Dendritic cell treated with granulocyte-macrophage colony-stimulating factor and Interleukin-4, amounts not matched to agents 40 ng/mL and 50 ng/mL, for 4 days (primary cell): ENCODE data around the gene TTC28.
"Not testable (repeated sequence)": the region's sequence is repeated elsewhere in the genome, so short reads cannot be mapped to it uniquely, and the experiment has no call there.

Source experiments
- H3K27ac Mint-ChIP-seq: one replicate; pipeline ENCODE4 v1.8.0; 2022; ENCODE audit warnings: mild to moderate bottlenecking, mixed read lengths
- H3K27me3 Mint-ChIP-seq: one replicate; pipeline ENCODE4 v1.8.0; 2022; ENCODE audit warnings: mild to moderate bottlenecking, mixed read lengths
- H3K36me3 Mint-ChIP-seq: one replicate; pipeline ENCODE4 v1.8.0; 2022; ENCODE audit warnings: low read depth, mixed read lengths
- H3K4me1 Mint-ChIP-seq: one replicate; pipeline ENCODE4 v1.8.0; 2022; ENCODE audit warnings: low read depth, mixed read lengths
- H3K4me3 Mint-ChIP-seq: one replicate; pipeline ENCODE4 v1.8.0; 2022; ENCODE audit warnings: mild to moderate bottlenecking, moderate library complexity, mixed read lengths
- H3K9me3 Mint-ChIP-seq: one replicate; pipeline ENCODE4 v1.8.0; 2022; ENCODE audit warnings: mixed read lengths
- intact Hi-C: fragments of 100-400 bp; cut with micrococcal nuclease; formaldehyde crosslinking; loops from one replicate; pipeline ENCODE4 v1.15.0; 2022

Gene TTC28

DNA sequence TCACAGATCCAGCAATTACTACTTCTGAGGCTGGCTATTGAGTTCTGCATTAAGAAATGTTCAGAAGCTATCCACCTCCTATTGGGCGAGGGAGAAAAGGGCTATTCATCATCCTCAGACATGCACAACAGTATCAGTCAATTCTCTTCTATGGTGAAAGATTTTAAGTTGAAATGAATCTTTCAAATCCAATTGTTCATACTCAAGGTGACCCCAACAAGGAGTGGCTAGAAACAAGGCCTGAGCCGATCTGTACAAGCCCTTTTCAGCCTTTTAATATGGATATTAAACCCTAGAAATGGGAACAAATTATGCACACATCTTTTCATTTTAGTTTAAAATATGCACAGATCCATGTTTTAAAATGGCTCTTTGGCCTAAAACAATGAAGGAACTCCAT, 457.1 kb downstream of the TTC28 start:
- intact Hi-C loops, result no loop called here
- no peaks in the 10 kb centered on the region for H3K4me1 Mint-ChIP-seq
- no peaks in the 10 kb centered on the region for H3K9me3 Mint-ChIP-seq
- no peak overlapping the region for H3K27ac Mint-ChIP-seq
- no peak overlapping the region for H3K4me3 Mint-ChIP-seq
- no peaks in the 10 kb centered on the region for H3K27me3 Mint-ChIP-seq
- no peaks in the 10 kb centered on the region for H3K36me3 Mint-ChIP-seq

DNA sequence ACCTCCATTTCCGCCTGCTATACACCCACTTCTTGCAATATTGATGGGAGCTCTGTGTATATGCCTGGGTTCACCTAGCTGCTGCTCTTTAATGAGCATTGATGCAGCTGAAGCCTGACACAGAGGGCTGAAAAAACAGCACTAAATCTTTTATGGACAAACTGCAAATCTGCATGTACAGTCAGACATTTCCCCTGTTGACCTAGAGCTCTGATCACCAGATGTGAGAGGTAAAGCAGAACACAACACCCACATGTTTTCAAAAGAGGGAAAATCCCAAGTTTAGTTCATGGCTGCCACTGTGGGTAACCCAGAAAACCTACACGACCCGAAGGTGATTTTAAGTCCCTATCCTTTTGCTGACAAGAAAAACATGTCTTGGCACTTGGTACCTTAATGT, 457.6 kb downstream of the TTC28 start:
- Mint-ChIP-seq H3K36me3 (no peaks in the 10 kb centered on the region), H3K9me3 (no peaks in the 10 kb centered on the region), H3K27ac (no peak overlapping the region), H3K4me1 (no peaks in the 10 kb centered on the region), H3K27me3 (no peaks in the 10 kb centered on the region), H3K4me3 (no peak overlapping the region)
- intact Hi-C loops, result no loop called here

DNA sequence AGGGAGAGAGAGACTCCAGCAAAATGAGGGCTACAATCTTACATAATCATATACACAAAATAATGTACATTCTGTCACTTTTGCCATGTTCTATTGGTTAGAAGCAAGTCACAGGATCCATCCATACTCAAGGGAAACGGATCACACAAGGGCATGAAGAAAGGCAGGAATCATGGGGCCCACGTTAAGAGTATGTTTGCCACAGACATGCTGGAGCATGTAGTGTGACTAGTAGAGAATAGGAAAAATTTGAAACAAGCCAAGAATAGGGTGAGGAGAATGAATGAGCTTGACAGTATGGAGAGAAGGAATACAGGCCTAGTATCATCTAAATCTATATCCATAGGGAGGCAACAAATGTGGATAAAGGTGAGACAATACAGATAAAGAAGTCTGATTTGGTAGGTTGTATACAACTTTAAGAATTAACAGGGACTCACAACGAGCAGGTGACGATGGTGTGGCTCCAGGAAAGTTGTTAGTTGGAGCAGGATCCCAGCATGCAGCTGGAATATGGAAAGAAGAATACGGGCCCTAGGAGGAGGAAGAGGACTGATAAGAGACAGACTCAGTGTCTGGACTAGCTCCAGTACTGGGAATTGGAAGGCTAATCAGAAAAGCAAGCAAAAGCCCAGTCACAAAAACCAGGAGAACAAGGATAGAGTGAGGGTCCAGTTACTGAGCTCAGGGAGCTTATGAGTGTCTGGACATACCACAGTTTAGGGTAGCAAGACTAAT, 458.8 kb downstream of the TTC28 start:
- no peaks in the 10 kb centered on the region for H3K4me1 Mint-ChIP-seq
- no peaks in the 10 kb centered on the region for H3K9me3 Mint-ChIP-seq
- no peak overlapping the region for H3K27ac Mint-ChIP-seq
- H3K4me3 Mint-ChIP-seq, result no peak overlapping the region
- H3K27me3 Mint-ChIP-seq, result no peaks in the 10 kb centered on the region
- intact Hi-C loops, result no loop called here
- H3K36me3 Mint-ChIP-seq, result no peaks in the 10 kb centered on the region

DNA sequence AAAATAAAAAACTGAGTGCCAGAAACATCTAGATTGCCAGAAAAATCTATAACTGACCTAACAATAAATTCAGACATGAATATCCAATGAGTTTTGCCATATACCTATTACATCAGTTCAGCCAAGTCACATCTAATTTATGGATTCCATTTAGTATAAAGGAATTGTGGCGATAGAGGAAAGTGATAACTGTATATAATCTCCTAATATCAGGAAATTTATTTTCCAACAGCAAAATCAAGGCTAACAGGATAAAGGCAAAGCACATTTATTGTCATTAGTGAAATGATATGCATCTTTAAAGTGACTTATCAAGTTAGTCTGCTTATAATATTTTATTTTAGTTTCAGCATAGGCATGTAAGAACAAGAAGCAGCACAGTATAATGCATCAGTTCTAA, 462.4 kb downstream of the TTC28 start:
- no peaks in the 10 kb centered on the region for H3K27me3 Mint-ChIP-seq
- H3K36me3 Mint-ChIP-seq, result no peaks in the 10 kb centered on the region
- intact Hi-C loops, result no loop called here
- H3K9me3 Mint-ChIP-seq, result peaks cover 1% of the 10 kb centered on the region
- no peak overlapping the region for H3K27ac Mint-ChIP-seq
- H3K4me1 Mint-ChIP-seq, result no peaks in the 10 kb centered on the region
- no peak overlapping the region for H3K4me3 Mint-ChIP-seq

DNA sequence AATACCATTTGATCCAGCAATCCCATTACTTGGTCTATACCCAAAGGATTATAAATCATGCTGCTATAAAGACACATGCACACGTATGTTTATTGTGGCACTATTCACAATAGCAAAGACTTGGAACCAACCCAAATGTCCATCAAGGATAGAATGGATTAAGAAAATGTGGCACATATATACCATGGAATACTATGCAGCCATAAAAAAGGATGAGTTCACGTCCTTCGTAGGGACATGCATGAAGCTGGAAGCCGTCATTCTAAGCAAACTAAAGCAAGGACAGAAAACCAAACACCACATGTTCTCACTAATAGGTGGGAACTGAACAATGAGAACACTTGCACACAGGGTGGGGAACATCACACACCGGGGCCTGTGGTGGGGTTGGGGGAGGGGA, 464.9 kb downstream of the TTC28 start:
- intact Hi-C loops, H3K4me1 Mint-ChIP-seq, H3K27ac Mint-ChIP-seq, H3K4me3 Mint-ChIP-seq, H3K36me3 Mint-ChIP-seq, H3K27me3 Mint-ChIP-seq: not testable (repeated sequence)
- peaks cover 26% of the 10 kb centered on the region for H3K9me3 Mint-ChIP-seq

DNA sequence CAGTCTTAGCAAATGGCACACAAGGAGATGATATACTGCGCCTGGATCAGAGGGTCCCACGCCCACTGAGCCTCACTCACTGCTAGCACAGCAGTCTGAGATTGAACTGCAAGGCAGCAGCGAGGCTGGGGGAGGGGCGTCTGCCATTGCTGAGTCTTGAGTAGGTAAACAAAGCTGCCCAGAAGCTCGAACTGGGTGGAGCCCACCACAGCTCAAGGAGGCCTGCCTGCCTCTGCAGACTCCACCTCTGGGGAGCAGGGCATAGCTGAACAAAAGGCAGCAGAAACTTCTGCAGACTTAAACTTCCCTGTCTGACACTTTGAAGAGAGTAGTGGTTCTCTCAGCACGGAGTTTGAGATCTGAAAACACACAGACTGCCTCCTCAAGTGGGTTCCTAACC, 470.2 kb downstream of the TTC28 start:
- H3K4me3 Mint-ChIP-seq, H3K27me3 Mint-ChIP-seq, H3K4me1 Mint-ChIP-seq, H3K27ac Mint-ChIP-seq, H3K36me3 Mint-ChIP-seq, intact Hi-C loops: not testable (repeated sequence)
- peaks cover 28% of the 10 kb centered on the region for H3K9me3 Mint-ChIP-seq

DNA sequence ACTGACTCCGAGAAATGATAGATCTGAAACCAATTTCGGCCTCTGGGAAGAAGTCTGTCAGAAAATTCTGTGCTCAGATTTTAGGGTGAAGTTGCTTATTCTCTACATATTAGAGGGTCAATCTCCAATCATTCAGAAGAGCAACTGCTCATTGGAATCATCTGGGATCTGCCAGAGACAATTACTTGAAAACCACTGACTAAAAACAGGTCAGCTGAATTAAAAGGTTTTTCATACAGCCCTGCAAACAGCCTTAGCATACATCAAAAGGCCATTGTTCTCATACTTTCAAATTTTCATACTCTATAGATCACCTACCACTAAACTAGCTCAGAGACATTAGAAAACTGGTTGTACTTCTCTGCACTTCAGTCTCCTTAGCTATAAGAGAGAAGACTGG, 470.9 kb downstream of the TTC28 start:
- H3K36me3 Mint-ChIP-seq, result no peaks in the 10 kb centered on the region
- intact Hi-C loops, result no loop called here
- peaks cover 28% of the 10 kb centered on the region for H3K9me3 Mint-ChIP-seq
- no peak overlapping the region for H3K27ac Mint-ChIP-seq
- no peaks in the 10 kb centered on the region for H3K4me1 Mint-ChIP-seq
- H3K27me3 Mint-ChIP-seq, result no peaks in the 10 kb centered on the region
- H3K4me3 Mint-ChIP-seq, result no peak overlapping the region

DNA sequence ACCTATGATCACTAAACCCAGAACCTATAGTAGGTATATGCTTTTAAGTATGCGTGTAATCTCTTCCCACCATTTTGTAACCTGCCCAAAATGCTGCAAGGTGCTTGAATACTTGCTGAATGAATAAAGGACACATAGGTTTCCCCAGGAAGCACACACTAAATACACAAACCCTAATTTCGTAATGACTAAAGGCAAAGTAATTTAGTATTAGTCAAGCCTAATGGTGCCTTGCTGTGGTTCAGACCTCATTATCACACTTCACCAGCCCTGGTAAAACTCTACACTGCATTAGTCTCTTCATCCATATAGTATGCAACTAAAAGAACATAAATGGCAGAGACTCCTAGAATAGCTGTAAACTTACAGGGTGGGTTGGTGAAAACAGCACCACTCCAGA, 471.6 kb downstream of the TTC28 start:
- intact Hi-C loops, result no loop called here
- peaks cover 28% of the 10 kb centered on the region for H3K9me3 Mint-ChIP-seq
- no peaks in the 10 kb centered on the region for H3K4me1 Mint-ChIP-seq
- H3K36me3 Mint-ChIP-seq, result no peaks in the 10 kb centered on the region
- H3K27me3 Mint-ChIP-seq, result no peaks in the 10 kb centered on the region
- no peak overlapping the region for H3K27ac Mint-ChIP-seq
- no peak overlapping the region for H3K4me3 Mint-ChIP-seq

DNA sequence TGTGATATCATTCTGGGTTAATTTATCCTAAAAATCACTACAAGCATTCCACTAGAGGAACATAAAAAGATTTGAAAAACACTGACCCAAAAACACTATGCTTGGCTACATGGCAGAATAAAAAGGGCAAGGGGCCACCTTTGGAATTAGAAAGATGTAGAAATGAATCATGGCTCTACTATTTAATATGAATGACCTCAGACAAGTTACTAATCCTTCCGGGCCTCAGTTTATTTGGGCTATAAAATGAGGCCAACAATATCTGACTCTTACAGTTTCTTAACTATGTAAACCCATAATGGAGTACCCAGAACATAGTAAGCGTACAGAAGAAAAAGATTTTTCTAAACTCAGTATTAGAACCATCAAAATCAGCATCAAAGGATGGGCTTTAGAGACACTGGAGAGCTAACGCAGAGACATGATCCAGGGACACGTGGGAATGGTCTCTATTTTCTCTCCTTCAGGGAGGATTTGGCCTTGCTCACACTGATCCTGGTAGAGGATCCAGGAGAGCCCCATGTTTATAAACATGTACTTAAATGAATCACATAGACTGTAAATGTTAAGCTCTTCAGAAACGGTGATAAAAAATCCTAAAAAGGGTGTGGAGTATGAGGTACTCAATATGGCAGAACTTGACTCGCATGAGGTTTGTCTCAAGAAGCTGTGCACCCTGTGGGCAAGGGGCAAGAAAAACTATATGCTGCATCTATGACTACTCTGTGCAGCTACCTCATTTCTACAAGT, 472.2 kb downstream of the TTC28 start:
- no peaks in the 10 kb centered on the region for H3K27me3 Mint-ChIP-seq
- intact Hi-C loops, result no loop called here
- H3K4me1 Mint-ChIP-seq, result no peaks in the 10 kb centered on the region
- H3K4me3 Mint-ChIP-seq, result no peak overlapping the region
- H3K36me3 Mint-ChIP-seq, result no peaks in the 10 kb centered on the region
- peaks cover 28% of the 10 kb centered on the region for H3K9me3 Mint-ChIP-seq
- H3K27ac Mint-ChIP-seq, result no peak overlapping the region

DNA sequence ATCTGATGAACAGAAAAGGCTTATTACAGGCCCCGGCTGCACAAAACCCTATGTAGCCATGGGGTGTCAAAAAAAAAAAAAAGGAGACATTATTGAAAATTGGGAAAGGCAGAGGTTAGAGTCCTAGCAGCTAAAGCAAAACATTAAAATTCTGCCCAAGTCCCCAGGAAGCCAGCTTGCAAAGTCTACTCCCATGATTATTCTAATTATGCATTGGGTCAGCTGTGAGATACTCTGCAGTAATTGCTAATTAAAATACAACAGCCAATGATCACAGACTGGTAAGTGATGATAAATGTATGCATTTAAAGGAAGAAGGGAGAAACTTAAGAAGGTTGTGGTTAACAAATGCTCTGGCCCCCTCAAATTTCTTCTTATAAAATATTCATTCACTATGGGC, 473.7 kb downstream of the TTC28 start:
- Mint-ChIP-seq H3K4me1 (no peaks in the 10 kb centered on the region), H3K36me3 (no peaks in the 10 kb centered on the region), H3K4me3 (no peak overlapping the region), H3K27ac (no peak overlapping the region), H3K9me3 (peaks cover 13% of the 10 kb centered on the region), H3K27me3 (no peaks in the 10 kb centered on the region)
- intact Hi-C loops, result no loop called here

DNA sequence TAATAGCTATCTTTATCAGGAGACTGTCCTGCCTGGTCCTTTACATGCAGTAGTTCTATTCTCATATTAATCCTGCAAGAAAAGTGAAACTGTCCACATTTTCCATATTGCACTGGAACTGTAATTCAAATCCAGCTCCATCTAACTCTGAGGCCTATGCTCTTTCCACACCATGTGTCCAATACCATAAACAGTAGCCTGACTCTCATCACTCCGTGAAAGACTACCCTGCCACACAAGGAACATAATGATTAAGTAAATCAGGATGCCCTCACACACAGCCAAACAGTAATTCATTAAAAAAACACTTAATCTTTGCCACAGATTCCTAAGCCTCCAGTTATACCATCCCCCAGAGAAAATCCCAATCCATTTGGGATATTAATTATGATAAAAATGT, 475.3 kb downstream of the TTC28 start:
- no peaks in the 10 kb centered on the region for H3K9me3 Mint-ChIP-seq
- intact Hi-C loops, result no loop called here
- H3K4me1 Mint-ChIP-seq, result no peaks in the 10 kb centered on the region
- H3K36me3 Mint-ChIP-seq, result no peaks in the 10 kb centered on the region
- no peaks in the 10 kb centered on the region for H3K27me3 Mint-ChIP-seq
- no peak overlapping the region for H3K4me3 Mint-ChIP-seq
- H3K27ac Mint-ChIP-seq, result no peak overlapping the region

DNA sequence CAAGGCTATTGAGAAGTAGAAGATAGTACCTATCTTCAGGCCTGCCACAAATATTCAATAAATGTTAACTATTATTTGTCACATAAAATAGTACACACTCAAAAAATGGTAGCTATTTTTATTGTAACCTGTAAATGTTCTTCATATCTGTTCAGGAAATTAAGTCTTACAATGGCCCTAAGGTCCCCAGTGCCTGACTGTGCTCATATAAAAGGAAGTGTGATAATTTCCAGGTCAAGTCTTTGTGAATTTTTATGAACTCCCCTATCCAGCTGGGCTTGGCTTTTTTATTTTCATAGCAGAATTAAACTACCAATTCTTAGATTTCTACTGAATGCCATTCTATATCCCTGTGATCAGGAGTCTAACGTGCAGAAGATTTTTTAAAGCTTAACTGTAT, 476.4 kb downstream of the TTC28 start:
- Mint-ChIP-seq H3K4me3 (no peak overlapping the region), H3K27ac (no peak overlapping the region), H3K9me3 (no peaks in the 10 kb centered on the region), H3K27me3 (no peaks in the 10 kb centered on the region), H3K36me3 (no peaks in the 10 kb centered on the region), H3K4me1 (no peaks in the 10 kb centered on the region)
- intact Hi-C loops, result no loop called here

DNA sequence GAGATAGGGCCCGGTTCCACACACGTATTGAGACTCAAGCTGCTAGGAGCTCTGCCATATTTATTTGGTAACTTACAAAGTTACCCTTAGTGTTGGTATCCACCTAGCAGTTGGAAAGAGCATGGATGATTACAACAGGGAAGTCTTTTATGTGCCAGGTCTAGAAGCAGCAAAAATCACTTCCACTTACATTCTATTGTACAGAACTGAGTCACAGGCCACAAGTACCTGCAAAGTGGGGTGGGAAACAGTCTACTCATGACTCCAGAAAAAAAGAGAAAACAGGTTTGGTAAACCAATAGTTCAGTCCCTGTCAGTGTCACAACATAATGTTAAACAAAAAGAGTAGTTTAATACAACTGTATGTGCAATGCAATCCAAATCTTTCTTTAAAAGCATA, 480.9 kb downstream of the TTC28 start:
- H3K9me3 Mint-ChIP-seq, result peaks cover 9% of the 10 kb centered on the region
- H3K4me3 Mint-ChIP-seq, result no peak overlapping the region
- intact Hi-C loops, result no loop called here
- H3K4me1 Mint-ChIP-seq, result no peaks in the 10 kb centered on the region
- H3K27me3 Mint-ChIP-seq, result no peaks in the 10 kb centered on the region
- no peaks in the 10 kb centered on the region for H3K36me3 Mint-ChIP-seq
- H3K27ac Mint-ChIP-seq, result no peak overlapping the region

DNA sequence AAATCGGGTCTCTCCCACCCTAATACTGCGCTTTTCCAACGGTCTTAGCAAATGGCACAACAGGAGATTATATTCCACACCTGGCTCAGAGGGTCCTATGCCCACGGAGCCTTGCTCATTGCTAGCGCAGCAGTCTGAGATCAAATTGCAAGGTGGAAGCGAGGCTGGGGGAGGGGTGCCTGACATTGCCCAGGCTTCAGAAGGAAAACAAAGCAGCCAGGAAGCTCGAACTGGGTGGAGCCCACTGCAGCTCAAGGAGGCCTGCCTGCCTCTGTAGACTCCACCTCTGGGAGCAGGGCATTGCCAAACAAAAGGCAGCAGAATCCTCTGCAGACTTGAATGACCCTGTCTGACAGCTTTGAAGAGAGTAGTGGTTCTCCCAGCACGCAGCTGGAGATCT, 488.1 kb downstream of the TTC28 start:
- H3K27me3 Mint-ChIP-seq, H3K27ac Mint-ChIP-seq, intact Hi-C loops, H3K4me3 Mint-ChIP-seq, H3K4me1 Mint-ChIP-seq, H3K36me3 Mint-ChIP-seq: not testable (repeated sequence)
- H3K9me3 Mint-ChIP-seq, result peaks cover 24% of the 10 kb centered on the region
